WTC11 (cell line): ENCODE results near the gene GP2. TPM values are rescaled to one million over a fixed set of nuclear protein-coding genes. Genes with fewer than 3 reads are reported as not detected.

Source experiments
- ATAC-seq: fragments of 200-7000 bp; cut with Tn5 transposase; 2 replicates; pipeline ENCODE4 v1.10.0; 2021; ENCODE audit warnings: mild to moderate bottlenecking, moderate library complexity
- CTCF ChIA-PET: fragments of 300-600 bp; sonication (Branson Sonifier 250); formaldehyde crosslinking; loops from one replicate; lab custom pipeline; 2021; ENCODE audit warnings: antibody characterized with exemption; lab: Charles Lee
- POLR2A ChIA-PET: fragments of 350-600 bp; sonication (Branson Sonifier 250); formaldehyde crosslinking; loops from one replicate; lab custom pipeline; 2021; ENCODE audit warnings: antibody characterized with exemption; lab: Charles Lee
- DNase-seq: peaks from one replicate; pipeline ENCODE4 v3.0.0; 2021; ENCODE audit warnings: low spot score
- H3K27ac Mint-ChIP-seq: 2 replicates; pipeline ENCODE4 v1.8.0; 2021; ENCODE audit warnings: mixed read lengths
- H3K27me3 Mint-ChIP-seq: 2 replicates; pipeline ENCODE4 v1.8.0; 2021; ENCODE audit warnings: low read depth, mild to moderate bottlenecking, moderate library complexity, mixed read lengths
- H3K36me3 Mint-ChIP-seq: 2 replicates; pipeline ENCODE4 v1.8.0; 2021; ENCODE audit warnings: mixed read lengths
- H3K4me1 Mint-ChIP-seq: 2 replicates; pipeline ENCODE4 v1.8.0; 2022; ENCODE audit warnings: mixed read lengths
- H3K4me3 Mint-ChIP-seq: 2 replicates; pipeline ENCODE4 v1.8.0; 2021; ENCODE audit warnings: mild to moderate bottlenecking, moderate library complexity, mixed read lengths
- H3K9me3 Mint-ChIP-seq: 2 replicates; pipeline ENCODE4 v1.8.0; 2021; ENCODE audit warnings: mixed read lengths
- ELF4 ChIP-seq: sonication (generic); formaldehyde crosslinking; IDR thresholded peaks from 2 replicates; pipeline ENCODE4 v1.8.1; 2022; ENCODE audit warnings: low read depth, mild to moderate bottlenecking, moderate library complexity, missing genetic modification reagents
- FOXP1 ChIP-seq: sonication (generic); formaldehyde crosslinking; IDR thresholded peaks from 2 replicates; pipeline ENCODE4 v1.8.0; 2022; ENCODE audit warnings: missing genetic modification reagents, mild to moderate bottlenecking, moderate library complexity, borderline replicate concordance
- NFATC4 ChIP-seq: fragments of 250-450 bp; sonication (Bioruptor Pico); IDR thresholded peaks from 2 replicates; pipeline ENCODE4 v1.9.0; 2021; ENCODE audit warnings: mild to moderate bottlenecking
- NFYB ChIP-seq: sonication (generic); formaldehyde crosslinking; conservative IDR thresholded peaks from 2 replicates; pipeline ENCODE4 v1.8.0; 2022; ENCODE audit warnings: low read depth, missing genetic modification reagents
- OVOL2 ChIP-seq: fragments of 250-450 bp; sonication (Bioruptor Pico); IDR thresholded peaks from 2 replicates; pipeline ENCODE4 v1.9.0; 2021; ENCODE audit warnings: mild to moderate bottlenecking, borderline replicate concordance
- PRRX2 ChIP-seq: fragments of 250-450 bp; sonication (Bioruptor Pico); IDR thresholded peaks from 2 replicates; pipeline ENCODE4 v1.8.0; 2021; ENCODE audit warnings: mild to moderate bottlenecking
- RELA ChIP-seq: sonication (generic); formaldehyde crosslinking; IDR thresholded peaks from 2 replicates; pipeline ENCODE4 v1.8.1; 2022; ENCODE audit warnings: missing genetic modification reagents, mild to moderate bottlenecking, borderline replicate concordance
- RORB ChIP-seq: fragments of 250-450 bp; sonication (Bioruptor Pico); IDR thresholded peaks from 2 replicates; pipeline ENCODE4 v1.9.0; 2021; ENCODE audit warnings: mild to moderate bottlenecking
- SMAD3 ChIP-seq: sonication (generic); formaldehyde crosslinking; IDR thresholded peaks from 2 replicates; pipeline ENCODE4 v1.8.0; 2022; ENCODE audit warnings: missing genetic modification reagents, mild to moderate bottlenecking, borderline replicate concordance
- SMAD4 ChIP-seq: sonication (generic); formaldehyde crosslinking; IDR thresholded peaks from 2 replicates; pipeline ENCODE4 v1.8.0; 2022; ENCODE audit warnings: mild to moderate bottlenecking, missing genetic modification reagents
- SP1 ChIP-seq: sonication (generic); formaldehyde crosslinking; conservative IDR thresholded peaks from 2 replicates; pipeline ENCODE4 v1.8.1; 2022; ENCODE audit warnings: missing genetic modification reagents
- TCF7 ChIP-seq: sonication (generic); formaldehyde crosslinking; IDR thresholded peaks from 2 replicates; pipeline ENCODE4 v1.8.0; 2022; ENCODE audit warnings: mild to moderate bottlenecking, low read depth, missing genetic modification reagents, moderate library complexity
- ZNF121 ChIP-seq: sonication (generic); formaldehyde crosslinking; IDR thresholded peaks from 2 replicates; pipeline ENCODE4 v1.8.0; 2023; ENCODE audit warnings: missing genetic modification reagents
- ZNF138 ChIP-seq: sonication (generic); formaldehyde crosslinking; conservative IDR thresholded peaks from 2 replicates; pipeline ENCODE4 v1.8.1; 2022; ENCODE audit warnings: mild to moderate bottlenecking, moderate library complexity, missing genetic modification reagents
- ZNF416 ChIP-seq: fragments of 250-450 bp; sonication (Bioruptor Pico); IDR thresholded peaks from 2 replicates; pipeline ENCODE4 v1.9.0; 2021; ENCODE audit warnings: mild to moderate bottlenecking, inconsistent platforms
- total RNA-seq: library from RNA; stranded (reverse); gene quantifications from 3 replicates; pipeline ENCODE4 v1.2.3, GENCODE V29; 2021
- TF ChIP-seq, protein P1 (sequence below): sonication (generic); formaldehyde crosslinking; conservative IDR thresholded peaks from 2 replicates; pipeline ENCODE4 v1.8.1; 2022; ENCODE audit warnings: mild to moderate bottlenecking, missing genetic modification reagents
- TF ChIP-seq, protein P2 (sequence below): fragments of 200-600 bp; IDR thresholded peaks from 2 replicates; pipeline ENCODE4 v1.8.0; 2022; ENCODE audit warnings: antibody characterized with exemption
- TF ChIP-seq, protein P3 (sequence below): sonication (generic); formaldehyde crosslinking; IDR thresholded peaks from 2 replicates; pipeline ENCODE4 v1.8.0; 2022; ENCODE audit warnings: mild to moderate bottlenecking, missing genetic modification reagents
- TF ChIP-seq, protein P4 (sequence below): sonication (generic); formaldehyde crosslinking; IDR thresholded peaks from 2 replicates; pipeline ENCODE4 v1.8.1; 2023; ENCODE audit warnings: mild to moderate bottlenecking, moderate library complexity, missing genetic modification reagents
- TF ChIP-seq, protein P5 (sequence below): fragments of 250-450 bp; sonication (Bioruptor Pico); IDR thresholded peaks from 2 replicates; pipeline ENCODE4 v1.9.0; 2021; ENCODE audit warnings: mild to moderate bottlenecking, borderline replicate concordance

GP2 gene
- total RNA-seq, 1 experiment from 2014 or later, result 6.6 TPM

DNA sequence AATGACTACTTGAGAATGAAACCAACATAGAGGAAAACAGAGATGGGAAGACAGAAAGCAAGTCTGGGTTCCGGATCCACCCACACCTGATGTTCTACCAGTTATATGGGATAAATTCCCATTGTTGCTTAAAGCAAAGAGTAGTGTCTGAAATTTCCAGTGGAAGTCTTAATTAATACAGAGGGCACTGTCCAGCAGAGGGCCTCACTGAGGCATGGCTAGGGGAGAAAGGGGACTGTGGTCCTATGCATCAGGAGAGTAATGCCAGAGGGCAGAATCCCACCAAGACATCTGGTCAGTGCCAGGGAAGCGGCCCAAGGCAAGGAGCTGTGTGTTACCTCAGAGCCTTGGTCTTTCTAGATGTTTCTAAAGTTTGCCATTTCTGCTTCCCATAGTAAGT is 32.7 kb upstream of the GP2 start:
- ATAC-seq, result peak; percentile 79
- H3K27ac Mint-ChIP-seq, result no peak overlapping the region
- H3K36me3 Mint-ChIP-seq, result peaks cover 5% of the 10 kb centered on the region
- peaks cover 19% of the 10 kb centered on the region for H3K9me3 Mint-ChIP-seq
- POLR2A ChIA-PET, result no interaction called here
- TF ChIP-seq, protein P1, sequence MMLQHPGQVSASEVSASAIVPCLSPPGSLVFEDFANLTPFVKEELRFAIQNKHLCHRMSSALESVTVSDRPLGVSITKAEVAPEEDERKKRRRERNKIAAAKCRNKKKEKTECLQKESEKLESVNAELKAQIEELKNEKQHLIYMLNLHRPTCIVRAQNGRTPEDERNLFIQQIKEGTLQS (CRISPR knock-in tag), result no peak
- TF ChIP-seq, protein P2, sequence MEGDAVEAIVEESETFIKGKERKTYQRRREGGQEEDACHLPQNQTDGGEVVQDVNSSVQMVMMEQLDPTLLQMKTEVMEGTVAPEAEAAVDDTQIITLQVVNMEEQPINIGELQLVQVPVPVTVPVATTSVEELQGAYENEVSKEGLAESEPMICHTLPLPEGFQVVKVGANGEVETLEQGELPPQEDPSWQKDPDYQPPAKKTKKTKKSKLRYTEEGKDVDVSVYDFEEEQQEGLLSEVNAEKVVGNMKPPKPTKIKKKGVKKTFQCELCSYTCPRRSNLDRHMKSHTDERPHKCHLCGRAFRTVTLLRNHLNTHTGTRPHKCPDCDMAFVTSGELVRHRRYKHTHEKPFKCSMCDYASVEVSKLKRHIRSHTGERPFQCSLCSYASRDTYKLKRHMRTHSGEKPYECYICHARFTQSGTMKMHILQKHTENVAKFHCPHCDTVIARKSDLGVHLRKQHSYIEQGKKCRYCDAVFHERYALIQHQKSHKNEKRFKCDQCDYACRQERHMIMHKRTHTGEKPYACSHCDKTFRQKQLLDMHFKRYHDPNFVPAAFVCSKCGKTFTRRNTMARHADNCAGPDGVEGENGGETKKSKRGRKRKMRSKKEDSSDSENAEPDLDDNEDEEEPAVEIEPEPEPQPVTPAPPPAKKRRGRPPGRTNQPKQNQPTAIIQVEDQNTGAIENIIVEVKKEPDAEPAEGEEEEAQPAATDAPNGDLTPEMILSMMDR, result peak; percentile 37
- H3K27me3 Mint-ChIP-seq, result no peaks in the 10 kb centered on the region; the same call in 1 of the 2 replicates
- H3K4me3 Mint-ChIP-seq, result no peak overlapping the region
- DNase-seq, result peak; percentile 54
- CTCF ChIA-PET, result interaction anchor here (1.0 to 4.8 kb wide), 6 partner anchors 10 to 453 kb away, joined by 3 to 24 read pairs (median 4); no protein-coding TSS in a partner anchor
- H3K4me1 Mint-ChIP-seq, result no peaks in the 10 kb centered on the region

DNA sequence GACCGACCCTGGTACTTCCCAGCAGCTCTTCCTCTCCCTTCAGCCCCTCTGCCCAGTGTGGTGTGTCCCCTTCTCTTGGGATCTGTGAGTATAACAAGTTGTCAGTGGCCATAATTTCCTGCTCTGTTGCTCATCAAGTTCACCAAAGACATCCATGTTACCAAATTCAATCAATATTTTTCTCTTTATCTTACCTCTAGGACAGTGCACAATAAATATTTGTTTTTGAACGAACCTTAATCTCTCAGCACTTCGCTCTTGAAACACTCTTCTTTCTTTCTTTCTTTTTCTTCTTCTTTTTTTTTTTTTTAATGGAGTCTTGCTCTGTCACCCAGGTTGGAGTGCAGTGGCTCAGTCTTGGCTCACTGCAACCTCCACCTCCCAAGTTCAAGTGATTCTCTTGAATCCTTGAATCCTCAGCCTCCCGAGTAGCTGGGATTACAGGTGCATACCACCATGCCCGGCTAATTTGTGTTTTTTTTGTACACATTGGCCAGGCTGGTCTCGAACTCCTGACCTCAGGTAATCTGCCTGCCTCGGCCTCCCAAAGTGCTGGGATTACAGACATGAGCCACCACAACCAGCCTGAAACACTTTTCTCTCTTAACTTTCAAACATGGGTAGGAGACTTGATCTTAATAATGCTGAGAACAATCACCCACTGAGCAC is 27.9 kb upstream of the GP2 start:
- Mint-ChIP-seq H3K4me3 (no peak overlapping the region), H3K27ac (no peak overlapping the region), H3K4me1 (peaks cover 9% of the 10 kb centered on the region), H3K36me3 (peaks cover 5% of the 10 kb centered on the region), H3K27me3 (no peaks in the 10 kb centered on the region), H3K9me3 (peaks cover 23% of the 10 kb centered on the region)
- ChIA-PET POLR2A (no interaction called here), CTCF (interaction anchor here (1.0 kb wide), 1 partner anchor 448 kb away, joined by 3 read pairs; no protein-coding TSS in a partner anchor)
- DNase-seq (no peak), ATAC-seq (no peak)
- no peak for TF ChIP-seq ZNF138 (CRISPR knock-in tag)
- no peak for TF ChIP-seq SMAD3 (CRISPR knock-in tag)
- TF ChIP-seq SMAD4 (CRISPR knock-in tag), result no peak

DNA sequence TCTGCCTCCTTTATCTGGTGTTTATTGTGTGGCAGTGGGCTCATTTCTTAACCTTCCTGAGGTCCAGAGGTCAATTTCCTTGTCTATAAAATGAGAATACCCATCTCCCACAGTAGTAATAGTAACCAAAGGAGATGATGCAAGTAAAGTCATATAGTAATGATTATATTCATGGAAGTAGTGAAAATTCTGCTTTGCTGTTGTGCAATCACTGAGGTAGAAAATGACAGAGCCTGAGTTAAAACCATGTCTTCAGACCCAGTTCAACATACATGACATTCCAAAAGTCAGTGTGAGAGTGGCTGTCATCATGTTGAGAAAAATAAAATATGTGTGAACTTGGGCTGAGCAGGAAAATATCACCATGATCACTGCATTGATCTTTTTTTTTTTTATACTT is 26.1 kb upstream of the GP2 start:
- Mint-ChIP-seq H3K4me3 (no peak overlapping the region), H3K27me3 (no peaks in the 10 kb centered on the region), H3K36me3 (peaks cover 5% of the 10 kb centered on the region), H3K9me3 (peaks cover 23% of the 10 kb centered on the region), H3K27ac (no peak overlapping the region), H3K4me1 (peaks cover 9% of the 10 kb centered on the region)
- POLR2A ChIA-PET, result no interaction called here
- ATAC-seq, result no peak
- TF ChIP-seq, protein P3, sequence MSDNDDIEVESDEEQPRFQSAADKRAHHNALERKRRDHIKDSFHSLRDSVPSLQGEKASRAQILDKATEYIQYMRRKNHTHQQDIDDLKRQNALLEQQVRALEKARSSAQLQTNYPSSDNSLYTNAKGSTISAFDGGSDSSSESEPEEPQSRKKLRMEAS, result no peak
- TF ChIP-seq, all 79 proteins: peak for 0
- CTCF ChIA-PET, result interaction anchor here (0.6 kb wide), 1 partner anchor 453 kb away, joined by 3 read pairs; no protein-coding TSS in a partner anchor
- no peak for DNase-seq

DNA sequence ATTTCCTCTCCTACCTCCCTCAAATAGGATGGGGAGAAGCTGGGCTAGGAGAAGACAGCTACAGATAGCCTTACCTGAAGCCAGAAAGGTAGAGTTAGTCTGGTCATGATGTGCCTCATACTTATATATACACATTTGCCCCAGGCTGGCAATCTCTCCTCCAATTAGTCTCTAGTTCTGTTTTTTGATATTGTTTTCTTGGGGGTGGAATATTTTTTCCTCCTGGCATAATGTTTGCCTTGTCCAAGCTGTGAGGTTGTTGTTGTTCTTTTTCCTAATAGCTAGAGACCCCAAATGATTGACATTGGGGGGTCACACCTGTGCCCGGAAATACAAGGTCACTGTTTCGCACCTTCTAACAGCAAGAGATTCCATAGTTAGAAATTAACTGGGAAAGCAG is 25.3 kb upstream of the GP2 start, which contains the start of gene UMOD:
Gene UMOD (minus strand): TSS at position 101 of the 400 bp plus-strand sequence. CDS start 1,978 bp downstream, outside the sequence.
- peaks cover 11% of the 10 kb centered on the region for H3K4me1 Mint-ChIP-seq
- TF ChIP-seq ZNF121 (CRISPR knock-in tag) (no peak), RELA (no peak), TCF7 (no peak), PRRX2 (CRISPR knock-in tag) (no peak), RORB (CRISPR knock-in tag) (no peak), SP1 (CRISPR knock-in tag) (no peak), NFATC4 (CRISPR knock-in tag) (no peak), OVOL2 (no peak), SMAD3 (CRISPR knock-in tag) (no peak), ELF4 (no peak), NFYB (no peak), FOXP1 (CRISPR knock-in tag) (no peak), ZNF416 (CRISPR knock-in tag) (no peak)
- TF ChIP-seq, protein P4, sequence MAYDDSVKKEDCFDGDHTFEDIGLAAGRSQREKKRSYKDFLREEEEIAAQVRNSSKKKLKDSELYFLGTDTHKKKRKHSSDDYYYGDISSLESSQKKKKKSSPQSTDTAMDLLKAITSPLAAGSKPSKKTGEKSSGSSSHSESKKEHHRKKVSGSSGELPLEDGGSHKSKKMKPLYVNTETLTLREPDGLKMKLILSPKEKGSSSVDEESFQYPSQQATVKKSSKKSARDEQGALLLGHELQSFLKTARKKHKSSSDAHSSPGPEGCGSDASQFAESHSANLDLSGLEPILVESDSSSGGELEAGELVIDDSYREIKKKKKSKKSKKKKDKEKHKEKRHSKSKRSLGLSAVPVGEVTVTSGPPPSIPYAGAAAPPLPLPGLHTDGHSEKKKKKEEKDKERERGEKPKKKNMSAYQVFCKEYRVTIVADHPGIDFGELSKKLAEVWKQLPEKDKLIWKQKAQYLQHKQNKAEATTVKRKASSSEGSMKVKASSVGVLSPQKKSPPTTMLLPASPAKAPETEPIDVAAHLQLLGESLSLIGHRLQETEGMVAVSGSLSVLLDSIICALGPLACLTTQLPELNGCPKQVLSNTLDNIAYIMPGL (CRISPR knock-in tag), result no peak
- TF ChIP-seq, protein P5, sequence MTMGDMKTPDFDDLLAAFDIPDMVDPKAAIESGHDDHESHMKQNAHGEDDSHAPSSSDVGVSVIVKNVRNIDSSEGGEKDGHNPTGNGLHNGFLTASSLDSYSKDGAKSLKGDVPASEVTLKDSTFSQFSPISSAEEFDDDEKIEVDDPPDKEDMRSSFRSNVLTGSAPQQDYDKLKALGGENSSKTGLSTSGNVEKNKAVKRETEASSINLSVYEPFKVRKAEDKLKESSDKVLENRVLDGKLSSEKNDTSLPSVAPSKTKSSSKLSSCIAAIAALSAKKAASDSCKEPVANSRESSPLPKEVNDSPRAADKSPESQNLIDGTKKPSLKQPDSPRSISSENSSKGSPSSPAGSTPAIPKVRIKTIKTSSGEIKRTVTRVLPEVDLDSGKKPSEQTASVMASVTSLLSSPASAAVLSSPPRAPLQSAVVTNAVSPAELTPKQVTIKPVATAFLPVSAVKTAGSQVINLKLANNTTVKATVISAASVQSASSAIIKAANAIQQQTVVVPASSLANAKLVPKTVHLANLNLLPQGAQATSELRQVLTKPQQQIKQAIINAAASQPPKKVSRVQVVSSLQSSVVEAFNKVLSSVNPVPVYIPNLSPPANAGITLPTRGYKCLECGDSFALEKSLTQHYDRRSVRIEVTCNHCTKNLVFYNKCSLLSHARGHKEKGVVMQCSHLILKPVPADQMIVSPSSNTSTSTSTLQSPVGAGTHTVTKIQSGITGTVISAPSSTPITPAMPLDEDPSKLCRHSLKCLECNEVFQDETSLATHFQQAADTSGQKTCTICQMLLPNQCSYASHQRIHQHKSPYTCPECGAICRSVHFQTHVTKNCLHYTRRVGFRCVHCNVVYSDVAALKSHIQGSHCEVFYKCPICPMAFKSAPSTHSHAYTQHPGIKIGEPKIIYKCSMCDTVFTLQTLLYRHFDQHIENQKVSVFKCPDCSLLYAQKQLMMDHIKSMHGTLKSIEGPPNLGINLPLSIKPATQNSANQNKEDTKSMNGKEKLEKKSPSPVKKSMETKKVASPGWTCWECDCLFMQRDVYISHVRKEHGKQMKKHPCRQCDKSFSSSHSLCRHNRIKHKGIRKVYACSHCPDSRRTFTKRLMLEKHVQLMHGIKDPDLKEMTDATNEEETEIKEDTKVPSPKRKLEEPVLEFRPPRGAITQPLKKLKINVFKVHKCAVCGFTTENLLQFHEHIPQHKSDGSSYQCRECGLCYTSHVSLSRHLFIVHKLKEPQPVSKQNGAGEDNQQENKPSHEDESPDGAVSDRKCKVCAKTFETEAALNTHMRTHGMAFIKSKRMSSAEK, result no peak
- TF ChIP-seq, all 79 proteins: peak for 0
- CTCF ChIA-PET, result interaction anchor here (1.1 kb wide), 1 partner anchor 33 kb away, joined by 4 read pairs; no protein-coding TSS in a partner anchor
- Mint-ChIP-seq H3K27ac (peak within 1 kb of the TSS; percentile 2; the same call in 1 of the 2 replicates), H3K36me3 (peaks cover 5% of the 10 kb centered on the region), H3K9me3 (peaks cover 17% of the 10 kb centered on the region), H3K4me3 (no peak within 1 kb of the TSS), H3K27me3 (no peaks in the 10 kb centered on the region)
- DNase-seq (no peak), ATAC-seq (no peak)
- POLR2A ChIA-PET, result no interaction called here
